GM12873 (cell line): ENCODE results near the gene HACD2.

Source experiments
- CTCF ChIP-seq: IDR thresholded peaks from 2 replicates; pipeline ENCODE4 v1.5.1; 2012; ENCODE audit warnings: low read depth, mild to moderate bottlenecking, moderate library complexity, low read length, control low read depth; ENCODE audit not compliant: insufficient read depth; ENCODE audit errors: missing control alignments

HACD2 gene

GRCh38 chr3:123546133-123546755 lies 38.6 kb downstream of the HACD2 start:
- no peak for TF ChIP-seq CTCF

GRCh38 chr3:123543950-123544349 lies 40.9 kb downstream of the HACD2 start:
- TF ChIP-seq CTCF: no peak

GRCh38 chr3:123540285-123540684 lies 44.6 kb downstream of the HACD2 start:
- no peak for TF ChIP-seq CTCF

- no peak for TF ChIP-seq CTCF
These were observed 48.5 kb downstream of the HACD2 start for GRCh38 chr3:123536153-123536895.

GRCh38 chr3:123535580-123535979 lies 49.3 kb downstream of the HACD2 start:
- no peak for TF ChIP-seq CTCF

- no peak for TF ChIP-seq CTCF
These were observed 50.6 kb downstream of the HACD2 start for GRCh38 chr3:123534264-123534663.

- TF ChIP-seq CTCF: no peak
These were observed 51.2 kb downstream of the HACD2 start for GRCh38 chr3:123533554-123534159.
